HPDE6-E6E7 (cell line): ENCODE measurements around the gene FRMD1.

ENCODE experiments used
- DNase-seq: peaks from one replicate; pipeline ENCODE4 v3.0.0; 2011; ENCODE audit warnings: missing footprints; ENCODE audit errors: extremely low spot score

FRMD1 gene

DNA sequence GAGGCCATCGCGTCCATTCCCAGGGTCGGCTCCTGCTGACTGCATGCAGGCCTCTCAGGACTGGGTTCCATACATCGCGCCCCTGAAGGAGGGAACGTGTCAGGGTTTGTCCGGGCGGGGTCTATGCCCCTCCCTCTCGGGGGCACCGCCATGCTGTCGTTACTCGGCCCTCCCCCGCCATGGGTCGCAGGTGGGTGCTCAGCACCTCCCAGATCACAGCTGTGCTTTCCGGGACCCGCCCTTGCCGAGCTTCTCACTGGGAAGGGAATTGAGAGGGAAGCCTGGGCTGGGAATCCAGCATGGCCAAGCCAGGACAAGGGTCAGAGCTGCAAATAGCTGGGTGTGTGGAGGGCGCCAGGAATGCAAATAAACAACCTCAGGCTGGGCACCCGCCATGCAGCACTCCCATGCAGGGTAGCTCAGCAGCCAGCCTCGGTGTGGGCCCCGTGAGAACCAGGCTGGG is at the start of gene FRMD1:
Gene FRMD1 (minus strand): TSS at position 270 of the 463 bp plus-strand sequence. CDS start 118 bp downstream, at position 152.
- no peak for DNase-seq

DNA sequence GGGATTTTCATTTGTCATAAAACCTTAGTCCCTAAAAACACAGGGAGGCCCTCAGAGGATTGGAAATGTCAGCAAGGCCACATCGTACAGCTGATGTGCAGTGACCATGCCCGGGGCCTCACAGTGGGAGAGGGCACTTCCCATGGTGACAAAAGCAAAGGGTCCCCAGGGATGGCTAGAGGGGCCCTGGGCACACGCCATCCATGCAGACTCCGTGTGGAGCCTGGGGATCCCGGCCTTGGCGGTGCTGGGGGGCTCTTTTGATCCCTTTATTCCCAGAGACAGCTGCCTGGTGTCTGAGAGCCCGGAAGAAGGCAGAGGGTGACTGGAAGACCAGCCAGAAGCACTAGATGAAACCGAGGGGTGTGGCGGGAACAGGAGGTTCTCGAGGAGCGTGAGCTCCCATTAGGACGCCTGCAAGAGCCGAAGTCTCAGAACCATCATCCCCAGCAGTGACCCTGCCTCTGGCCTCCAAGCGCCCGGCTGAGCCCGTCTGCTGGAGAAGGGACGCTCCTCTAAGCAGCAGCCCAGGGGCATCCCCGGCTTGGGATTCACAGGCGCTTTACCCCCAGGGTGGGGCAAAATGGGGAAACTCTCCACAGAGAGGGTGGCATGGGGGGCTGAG is 49.1 kb upstream of the FRMD1 start:
- no peak for DNase-seq

DNA sequence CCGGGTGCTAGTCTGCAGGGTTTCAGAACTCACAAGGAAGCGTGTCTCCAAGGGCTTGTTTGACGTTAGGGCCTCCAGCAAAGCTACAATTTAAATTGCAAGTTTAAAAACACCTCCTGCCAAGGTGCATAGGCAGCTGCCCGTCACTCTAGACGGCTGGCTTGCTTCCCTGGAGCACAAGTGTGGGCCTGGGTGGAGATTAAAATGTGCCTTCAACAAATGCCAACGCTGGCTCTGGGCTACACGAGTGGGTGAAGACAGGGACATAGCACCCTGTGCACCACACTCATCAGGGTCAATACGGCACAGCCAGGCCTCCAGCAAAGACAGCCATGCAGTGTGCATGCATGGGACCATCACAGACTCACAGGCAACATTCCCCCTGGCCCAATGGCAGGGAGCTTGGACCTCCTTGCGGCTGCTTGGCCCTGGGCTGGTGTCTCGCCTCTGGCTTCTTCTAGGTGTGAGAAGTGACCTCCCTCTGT is 48.4 kb upstream of the FRMD1 start:
- DNase-seq = no peak

DNA sequence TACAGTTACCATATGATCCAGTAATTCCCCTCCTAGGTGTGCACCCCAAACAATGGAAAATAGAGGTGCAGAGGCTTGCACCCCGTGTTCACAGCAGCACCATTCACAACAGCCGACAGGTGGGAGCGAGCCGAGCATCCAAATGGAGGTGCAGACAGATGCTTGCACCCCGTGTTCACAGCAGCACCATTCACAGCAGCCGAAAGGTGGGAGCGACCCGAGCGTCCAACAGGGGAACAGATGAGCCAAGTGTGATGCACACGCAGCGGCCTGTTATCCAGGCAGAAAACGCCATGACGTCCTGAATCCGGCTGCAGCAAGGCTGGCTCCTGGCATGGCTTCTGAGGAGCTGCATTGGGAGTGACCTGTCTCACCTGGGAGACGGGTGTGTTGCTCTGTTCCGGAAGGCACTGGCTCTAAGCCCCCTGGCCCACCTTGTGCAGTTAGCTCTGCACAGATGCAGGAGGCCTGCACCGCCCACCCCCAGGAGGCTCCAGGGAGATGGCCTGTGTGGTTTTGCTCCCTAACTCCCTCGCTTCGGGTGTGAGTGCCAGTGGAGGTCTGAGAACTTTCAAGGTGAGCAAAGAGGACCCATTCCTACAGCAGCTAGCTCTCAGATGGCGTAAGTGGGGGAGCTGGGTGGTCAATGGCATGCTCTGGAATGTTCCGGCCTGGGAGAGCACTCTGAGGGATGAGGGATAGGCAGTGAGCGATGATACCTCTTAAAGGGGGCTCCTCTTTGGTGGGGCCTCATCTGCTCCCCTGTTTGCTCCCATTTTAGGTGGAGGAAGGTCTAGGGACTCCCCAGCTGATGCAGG is 47.8 kb upstream of the FRMD1 start:
- DNase-seq = no peak

DNA sequence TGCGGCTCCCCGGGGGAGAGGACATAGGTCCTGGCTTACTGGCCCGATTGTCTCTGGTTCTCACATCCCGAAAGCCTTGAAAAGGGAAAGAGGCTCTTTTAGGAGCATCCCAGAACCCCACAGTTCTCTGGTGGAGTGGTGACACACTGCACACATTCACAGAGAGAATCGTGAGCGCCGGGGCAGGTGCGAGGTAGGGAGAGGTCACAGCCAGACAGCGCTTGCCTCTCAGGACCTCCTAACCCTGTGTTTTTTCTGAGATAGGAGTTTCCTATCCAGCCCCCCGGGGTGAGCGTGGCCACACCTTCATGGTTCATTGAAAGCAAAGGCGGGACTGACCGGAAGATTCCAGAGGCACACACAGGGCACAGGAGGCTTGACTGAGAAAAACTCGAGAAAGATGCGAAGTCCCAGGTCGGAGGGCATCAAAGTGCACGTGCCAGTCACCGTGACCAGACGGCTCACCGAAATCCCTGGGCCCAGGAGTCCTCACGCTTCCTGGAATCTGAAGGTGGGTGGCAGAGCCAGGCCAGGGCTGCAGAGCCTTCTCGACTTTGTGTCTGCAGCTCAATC is 46.5 kb upstream of the FRMD1 start:
- DNase-seq = no peak

DNA sequence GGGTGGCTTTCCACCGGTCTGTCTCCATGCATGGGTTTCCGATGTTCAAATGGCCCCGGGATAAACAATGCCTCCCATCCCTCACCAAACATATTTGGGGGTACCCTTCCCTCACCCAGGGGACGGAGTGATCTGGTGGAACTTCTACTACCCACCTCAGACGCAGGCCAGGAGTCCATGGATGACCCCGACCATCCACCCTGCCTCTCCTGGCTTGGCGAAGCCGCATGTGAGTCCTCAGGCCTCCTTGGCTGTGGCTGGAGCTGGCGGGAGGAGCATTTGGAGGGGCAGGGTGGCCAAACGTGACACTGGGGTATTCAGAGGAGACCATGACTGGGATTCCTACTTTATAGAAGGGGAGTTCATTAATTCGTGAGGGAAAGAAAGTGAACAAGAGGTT is 45.9 kb upstream of the FRMD1 start:
- DNase-seq = no peak

DNA sequence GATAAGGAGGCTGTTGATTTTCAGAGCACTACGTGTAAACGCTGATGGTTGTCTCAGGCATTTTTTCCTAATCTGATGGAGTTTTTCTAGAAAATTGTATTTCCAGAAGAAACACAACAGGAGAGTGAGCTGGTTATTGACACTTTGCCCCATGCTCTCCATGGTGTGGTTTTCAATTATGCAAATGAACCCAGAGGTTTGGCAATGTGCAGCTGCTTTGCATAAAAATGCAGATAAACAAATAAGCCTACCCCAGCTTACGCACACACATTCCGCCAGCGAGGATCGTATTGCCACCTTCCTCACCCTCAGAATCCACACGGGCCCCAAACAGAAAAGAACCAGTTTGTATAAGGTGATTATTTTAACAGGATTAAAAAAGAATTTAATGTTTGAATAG is 45.1 kb upstream of the FRMD1 start:
- no peak for DNase-seq

DNA sequence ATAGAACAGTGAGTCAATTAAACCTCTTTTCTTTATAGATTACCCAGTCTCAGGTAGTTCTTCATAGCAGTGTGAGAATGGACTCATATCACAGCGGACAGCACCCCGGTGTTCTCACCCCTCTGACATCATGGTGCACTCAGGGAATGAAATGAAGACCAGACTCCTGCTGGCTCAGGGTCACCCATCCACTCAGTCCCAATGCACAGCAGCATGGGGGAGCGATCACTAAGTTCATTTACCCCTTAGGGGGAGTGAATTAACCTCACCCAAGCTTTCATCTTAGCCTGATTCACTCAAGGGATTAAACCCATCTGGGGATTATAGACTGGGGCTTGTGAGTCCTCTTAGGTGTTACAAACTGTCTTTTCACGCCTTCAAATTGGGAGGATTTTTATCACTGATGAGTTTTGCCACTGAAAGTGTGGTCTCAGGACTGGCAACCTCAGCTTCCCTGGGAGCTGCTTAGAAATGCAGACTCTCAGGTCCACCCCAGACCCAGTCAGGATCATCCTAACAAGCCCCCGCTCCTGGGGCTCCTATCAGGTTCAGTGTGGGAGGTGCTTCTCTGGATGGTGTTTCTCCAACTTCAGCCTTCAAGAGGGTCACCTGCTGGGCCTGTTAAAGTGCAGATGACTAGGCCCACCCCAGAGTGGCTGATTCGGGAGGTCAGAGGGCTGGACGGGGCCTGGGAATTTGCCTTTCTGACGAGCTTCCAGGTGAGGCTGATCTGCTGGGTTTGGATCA is 44.3 kb upstream of the FRMD1 start:
- no peak for DNase-seq

DNA sequence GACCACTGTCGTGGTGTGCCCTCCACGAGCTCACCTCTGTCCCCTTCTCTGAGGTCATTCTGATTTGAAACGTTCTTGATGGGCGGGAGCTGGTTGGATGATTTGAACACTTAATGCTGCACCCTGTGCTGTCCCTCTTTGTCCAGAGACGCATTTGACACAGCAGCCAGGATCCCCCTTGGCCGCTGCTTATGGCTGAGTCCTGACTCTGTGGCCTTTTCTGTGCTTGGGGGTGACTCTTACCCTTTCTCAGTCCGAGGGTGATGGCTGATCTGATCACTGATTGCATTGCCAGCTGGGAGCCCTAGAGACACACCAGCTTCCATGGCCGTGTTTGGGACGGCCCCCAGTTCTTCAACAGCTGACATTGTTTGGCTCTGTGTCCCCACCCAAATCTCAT is 43.5 kb upstream of the FRMD1 start:
- no peak for DNase-seq

DNA sequence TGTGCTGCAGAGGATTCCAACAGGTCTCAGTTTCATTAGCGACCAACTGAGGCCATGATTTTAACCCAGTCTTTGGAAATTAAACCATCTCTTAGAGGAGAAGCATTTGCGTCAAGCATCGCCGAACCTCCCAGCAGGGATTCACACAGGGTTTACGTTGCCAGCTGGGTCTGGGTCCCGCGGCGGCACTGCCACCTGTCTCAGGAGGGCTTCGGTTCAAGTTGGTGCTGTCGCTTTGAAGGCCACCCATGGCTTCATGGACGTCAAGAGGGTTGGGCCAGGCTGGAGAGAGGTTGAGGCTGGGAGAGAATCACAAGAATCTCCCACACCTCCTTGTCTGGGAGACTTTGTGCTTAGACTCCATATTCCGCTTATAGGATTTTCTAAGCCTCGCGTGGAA is 43.0 kb upstream of the FRMD1 start:
- no peak for DNase-seq

DNA sequence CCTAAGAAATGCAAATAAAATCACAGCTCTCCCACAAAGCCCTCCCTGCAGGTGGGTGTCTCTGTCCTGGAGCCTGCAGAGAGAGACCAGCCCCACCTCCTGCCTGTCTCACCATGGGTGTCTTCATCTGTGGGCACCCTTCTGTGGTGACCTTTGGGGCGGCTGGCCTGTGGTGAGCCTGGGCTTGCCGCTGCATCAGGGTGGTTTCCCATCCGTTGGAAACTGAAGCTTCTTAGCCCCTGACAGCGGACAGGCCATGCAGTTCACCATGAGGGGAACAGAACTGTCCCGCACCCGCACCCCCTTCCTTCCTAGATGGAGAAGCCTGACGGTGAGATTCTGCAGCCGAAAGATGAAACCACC is 42.3 kb upstream of the FRMD1 start:
- DNase-seq = no peak

DNA sequence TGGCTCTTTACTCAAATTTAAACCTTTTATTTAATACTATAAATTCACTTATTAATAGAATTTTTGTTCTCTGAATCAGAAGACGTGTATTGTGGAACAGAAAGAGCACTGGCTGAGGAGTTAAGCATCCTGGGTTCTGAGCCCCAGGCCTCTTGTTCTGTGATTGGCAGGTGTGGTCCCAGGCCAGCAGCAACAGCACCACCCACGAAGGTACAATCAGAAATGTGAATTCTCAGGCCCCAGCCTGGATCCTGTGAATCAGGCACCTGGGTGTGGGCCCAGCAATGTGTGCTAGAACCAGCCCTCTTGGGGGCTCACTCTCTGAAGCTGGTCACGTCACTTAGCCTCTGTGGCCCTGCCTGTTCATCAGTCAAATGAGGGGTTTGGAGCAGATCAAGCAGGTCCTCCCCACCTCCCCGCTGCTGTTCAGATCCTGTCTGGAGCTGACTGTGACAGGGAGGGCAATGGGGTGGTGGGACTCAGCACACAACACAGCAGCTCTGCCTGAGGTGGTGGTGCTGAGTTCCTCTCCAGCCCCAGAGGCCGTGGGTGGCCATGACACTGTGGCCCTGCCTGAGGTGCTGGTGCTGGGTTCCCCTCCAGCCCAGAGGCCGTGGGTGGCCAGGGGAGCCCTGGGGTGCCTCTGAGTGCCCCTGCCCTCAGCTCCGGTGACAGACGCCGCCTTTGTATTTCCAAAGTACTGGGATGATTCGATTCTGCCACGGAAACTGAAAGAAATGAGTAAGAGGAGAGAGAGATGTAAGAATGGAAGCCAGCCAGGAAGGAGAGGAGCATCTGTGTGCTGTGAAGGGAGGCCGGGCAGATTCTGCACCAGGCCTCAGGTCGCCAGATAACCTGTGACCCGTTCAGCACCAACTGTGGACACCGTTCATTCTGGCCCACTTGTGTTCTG is 41.6 kb upstream of the FRMD1 start:
- DNase-seq = no peak

DNA sequence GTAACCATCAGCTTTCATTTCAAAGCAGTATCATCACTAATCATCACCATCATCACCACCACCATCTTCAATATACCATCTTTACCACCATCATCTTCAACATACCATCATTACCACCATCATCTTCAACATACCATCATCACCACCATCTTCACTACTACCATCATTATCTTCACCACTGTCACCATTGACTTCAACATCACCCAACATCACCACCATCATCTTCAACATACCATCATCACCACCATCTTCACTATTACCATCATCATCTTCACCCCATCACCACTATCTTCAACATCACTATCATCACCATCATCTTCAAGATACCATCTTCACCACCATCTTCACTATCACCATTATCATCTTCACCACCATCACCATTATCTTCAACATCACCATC is 40.5 kb upstream of the FRMD1 start:
- no peak for DNase-seq

DNA sequence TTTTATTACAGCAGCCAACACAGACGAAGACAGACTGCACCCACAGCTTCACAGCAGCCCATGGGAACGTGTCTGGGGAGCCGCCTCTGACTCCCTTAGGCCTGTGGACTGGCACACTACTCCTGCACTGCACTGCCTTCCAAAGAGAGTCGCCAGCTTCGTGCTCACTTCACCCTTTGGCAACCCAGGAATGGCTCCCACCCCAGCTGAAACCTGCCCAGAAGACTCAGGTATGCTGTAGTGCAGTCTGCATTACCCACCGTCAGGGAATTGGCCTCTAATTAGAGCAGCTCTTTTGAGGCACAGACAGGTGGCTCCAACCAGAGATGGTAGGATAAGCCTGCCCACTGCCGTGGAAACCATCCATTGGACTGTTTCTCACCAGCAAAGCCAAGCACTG is 39.9 kb upstream of the FRMD1 start:
- no peak for DNase-seq

DNA sequence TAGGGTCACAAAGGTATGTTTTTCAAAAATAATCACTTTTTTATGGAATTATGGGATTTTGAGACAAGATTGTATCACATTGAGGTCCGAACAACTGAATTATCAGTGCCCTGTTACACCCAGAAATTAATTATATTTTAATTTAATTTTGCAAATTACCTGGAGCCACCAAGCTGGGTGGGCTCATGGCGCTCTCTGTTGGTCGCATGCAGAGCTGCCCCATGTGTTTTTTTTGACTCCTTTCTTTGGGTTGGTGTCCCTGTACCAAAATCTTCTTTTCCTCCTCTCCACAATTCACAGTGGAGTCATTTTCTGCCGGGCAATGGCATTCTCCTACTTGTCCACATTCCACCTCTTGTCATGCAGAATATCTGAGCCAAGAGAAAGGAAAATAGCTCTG is 38.9 kb upstream of the FRMD1 start:
- DNase-seq = no peak

DNA sequence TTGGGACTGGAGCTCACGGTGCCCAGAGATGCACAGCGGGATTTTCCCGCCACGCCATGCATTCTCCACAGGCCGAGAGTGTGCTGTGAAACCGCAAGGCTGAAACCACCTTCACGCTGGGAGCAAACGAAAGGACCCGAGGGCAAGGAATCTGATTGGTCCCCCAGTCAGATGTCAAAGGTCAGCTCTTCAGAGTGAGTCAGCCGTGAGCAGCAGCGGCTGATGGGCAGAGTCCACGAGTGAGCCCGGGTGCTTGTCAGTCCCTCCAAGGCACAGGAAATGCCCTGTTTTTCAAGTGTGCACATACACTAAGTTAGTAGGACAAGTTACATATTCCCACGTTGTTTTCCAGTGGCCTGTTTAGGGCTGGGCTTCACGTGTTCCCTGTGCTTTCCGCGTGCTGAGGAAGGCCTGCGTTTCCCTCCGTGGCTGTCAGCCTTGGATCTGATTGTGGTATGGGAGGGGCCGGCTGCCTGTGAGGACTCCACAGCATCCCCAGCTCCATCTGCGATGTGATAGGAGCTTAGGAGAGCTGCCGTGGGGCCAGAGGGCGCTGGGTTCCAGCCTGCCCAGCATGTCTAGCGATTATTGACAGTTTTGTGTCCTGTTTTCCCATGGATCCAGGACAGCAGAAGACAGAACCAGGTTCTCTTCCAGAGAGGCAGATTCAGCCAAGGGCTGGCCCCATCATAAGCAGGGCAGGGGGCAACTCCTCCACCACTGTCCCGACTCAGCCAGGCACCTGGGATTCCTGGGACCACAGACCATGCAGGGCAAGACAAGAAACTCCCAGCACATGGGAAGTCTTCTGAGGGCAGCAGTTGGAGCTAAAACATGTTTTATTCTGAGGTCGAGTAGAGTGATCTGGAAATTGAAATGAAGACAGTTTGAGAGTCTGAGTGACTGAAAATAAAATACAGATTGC is 38.2 kb upstream of the FRMD1 start:
- no peak for DNase-seq

DNA sequence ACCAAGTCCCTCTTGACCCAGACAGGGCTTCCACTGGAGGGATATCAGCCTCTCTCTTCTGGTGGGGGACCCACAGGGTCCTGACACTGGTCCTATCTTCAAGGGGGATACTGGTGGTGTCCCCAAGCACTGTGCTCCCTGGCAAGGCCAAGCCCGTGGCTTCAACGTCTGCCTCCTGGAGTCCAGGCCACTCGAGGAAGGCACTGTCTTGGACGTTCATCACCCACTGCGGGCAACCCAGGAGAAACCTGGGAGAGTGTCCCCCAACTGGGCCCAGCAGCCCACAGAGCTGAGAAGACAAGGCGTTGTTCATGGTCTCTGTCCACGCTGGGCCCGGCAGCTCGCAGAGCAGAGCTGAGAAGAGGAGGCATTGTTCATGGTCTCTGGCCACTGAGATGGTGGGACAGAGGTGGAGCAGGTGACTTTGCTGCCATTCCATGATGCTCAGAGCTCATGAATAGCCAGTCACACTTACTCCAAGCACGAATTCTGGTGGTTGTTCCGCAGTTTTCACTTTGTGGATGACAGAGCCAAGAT is 37.5 kb upstream of the FRMD1 start:
- no peak for DNase-seq

DNA sequence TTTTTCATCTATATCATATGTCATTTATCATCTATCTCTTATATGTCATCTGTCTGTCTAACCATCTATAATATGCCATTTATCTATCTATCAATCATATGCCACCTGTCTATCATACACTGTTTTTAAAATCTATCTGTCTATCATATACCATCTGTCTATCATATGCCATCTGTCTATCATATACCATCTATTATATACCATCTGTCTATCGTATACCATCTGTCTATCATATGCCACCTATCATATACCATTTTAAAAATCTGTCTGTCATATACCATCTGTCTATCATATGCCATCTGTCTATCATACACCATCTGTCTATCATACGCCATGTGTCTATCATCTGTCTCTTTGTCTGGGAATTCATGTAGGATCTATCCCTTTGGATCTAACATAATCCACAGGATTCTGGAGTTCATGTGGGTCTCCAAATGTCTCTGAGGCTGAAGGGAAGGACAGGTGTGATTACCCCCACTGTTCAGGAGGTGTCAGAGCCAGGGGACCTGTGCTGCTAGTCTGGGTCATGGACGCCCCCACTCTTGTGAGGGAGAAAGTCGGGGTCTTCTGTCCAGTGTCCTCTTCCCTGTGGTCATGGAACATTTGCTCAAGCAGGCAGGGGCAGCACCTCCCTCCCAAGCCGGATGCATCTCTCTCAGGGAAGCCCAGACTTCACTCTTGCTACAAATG is 36.9 kb upstream of the FRMD1 start:
- no peak for DNase-seq

DNA sequence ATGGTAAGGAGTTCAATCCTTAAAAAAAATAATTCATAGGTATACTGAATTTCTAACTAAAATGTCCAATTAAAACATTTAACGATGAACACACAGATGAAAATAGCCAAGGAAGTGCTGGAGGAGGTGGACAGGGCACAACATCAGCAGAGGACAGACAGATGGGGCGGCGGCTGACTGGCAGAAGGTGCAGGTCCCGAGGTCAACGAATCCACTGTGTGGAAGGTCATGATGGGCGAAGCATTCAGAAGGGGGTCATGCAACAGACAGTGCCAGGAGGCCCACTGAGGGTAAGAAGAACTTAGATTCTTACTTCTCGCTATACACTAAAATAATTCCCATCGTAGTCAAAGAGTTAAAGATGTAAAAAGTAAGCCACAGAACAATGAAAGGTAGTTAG is 34.2 kb upstream of the FRMD1 start:
- no peak for DNase-seq
